Muscle of back (tissue), 13 donors: ENCODE results near the gene TPPP2. TPM values are rescaled to one million over a fixed set of nuclear protein-coding genes. Genes with fewer than 3 reads are reported as not detected.
"Not testable (repeated sequence)": the region's sequence is repeated elsewhere in the genome, so short reads cannot be mapped to it uniquely, and the experiment has no call there.

Experiments used
- DNase-seq, 3 donors: peaks; one replicate each; pipeline versions ENCODE4 v3.0.0 to v3.0.0-alpha.2; 2013
- long read RNA-seq, 9 donors: transcript quantifications; one replicate each; lab custom pipeline, GENCODE V29; 2026
- polyA plus RNA-seq, 10 donors: library from polyadenylated mRNA; unstranded; fragments of 120-200 nt; gene quantifications; one replicate each; pipeline ENCODE4 v1.2.1, GENCODE V29; 2013; ENCODE audit not compliant: insufficient read length in 10 of 10

Gene TPPP2
- under 1 TPM in 9 of 10 donors, not detected in 1; 0.17 to 0.98 (median 0.58) TPM for polyA plus RNA-seq
- long read RNA-seq, donor 1, partial matches to known transcripts, result 0 of 5 reads
- long read RNA-seq, donor 1, other reads (novel, unspliced or antisense), result 5 of 5 reads
- long read RNA-seq, donor 2, result 0 reads
- long read RNA-seq, donor 3, result 0 reads
- long read RNA-seq, donor 4, result 0 reads
- long read RNA-seq, donor 5, partial matches to known transcripts, result 115 of 121 reads
- long read RNA-seq, donor 5, other reads (novel, unspliced or antisense), result 6 of 121 reads
- long read RNA-seq, donor 6, result 0 reads
- long read RNA-seq, donor 7, result 0 reads
- long read RNA-seq, donor 8, result 0 reads
- long read RNA-seq, donor 9, result 0 reads

DNA sequence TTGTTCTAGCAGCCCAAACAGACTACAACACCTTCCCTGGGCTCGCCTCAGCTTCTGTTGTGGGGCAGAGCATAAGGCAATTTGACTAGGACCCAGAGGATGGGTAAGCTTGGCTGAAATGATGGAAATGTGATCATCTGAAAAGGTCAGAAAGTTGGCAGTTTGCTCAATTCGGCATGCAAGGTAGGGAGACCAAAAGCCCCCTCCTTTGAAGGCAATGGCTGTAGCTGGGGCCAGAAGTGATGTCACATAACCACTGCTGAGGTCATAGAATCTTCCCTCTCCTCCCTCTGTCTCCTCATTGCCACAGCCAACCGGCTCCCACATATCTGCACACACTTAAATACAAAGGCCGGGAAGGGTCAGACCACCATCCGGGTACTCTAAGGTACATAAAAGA lies at the start of gene TPPP2:
TPPP2 (plus strand) TSS at position 301 of the 400 bp plus-strand sequence. CDS start 365 bp downstream, outside the sequence.
- no peak for DNase-seq

GRCh38 chr14:20980906-20981305 lies 49.1 kb upstream of the TPPP2 start:
- no peak for DNase-seq

GRCh38 chr14:20982646-20983369 lies 47.2 kb upstream of the TPPP2 start:
- no peak for DNase-seq

DNA sequence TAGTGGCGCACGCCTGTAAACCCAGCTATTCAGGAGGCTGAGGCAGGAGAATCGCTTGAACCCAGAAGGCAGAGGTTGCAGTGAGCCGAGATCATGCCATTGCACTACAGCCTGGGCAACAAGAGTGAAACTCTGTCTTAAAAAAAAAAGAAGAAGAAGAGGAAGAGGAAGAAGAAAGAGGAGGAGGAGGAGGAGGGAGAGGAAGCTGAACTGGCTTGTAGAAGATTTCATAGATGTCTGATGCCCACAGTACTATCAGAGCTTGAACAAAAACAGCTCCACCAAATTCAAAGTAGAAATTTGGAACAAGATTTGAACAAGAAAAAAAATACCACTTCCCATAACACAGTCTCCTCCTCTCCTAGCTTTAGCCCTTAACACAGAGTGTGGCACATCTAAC lies 44.4 kb upstream of the TPPP2 start:
- DNase-seq, result not testable (repeated sequence)

DNA sequence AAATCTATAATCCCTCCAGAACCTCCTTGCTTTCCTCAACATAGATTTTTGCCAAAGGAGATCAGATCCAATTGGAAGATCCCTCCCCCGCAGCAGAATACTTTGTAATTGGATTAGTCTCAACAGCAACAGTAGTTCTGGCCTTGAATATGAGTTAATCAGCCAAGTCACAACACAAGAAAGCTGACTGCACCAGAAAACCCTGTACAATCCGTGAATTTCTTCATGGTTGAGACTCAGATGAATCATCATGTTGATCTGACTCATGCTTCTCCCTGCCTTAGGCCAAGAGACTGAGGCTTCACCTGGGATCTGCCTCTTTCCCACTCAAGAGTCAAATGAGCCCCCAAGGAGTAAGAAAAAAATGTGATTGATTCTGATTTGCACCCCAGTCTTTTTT lies 43.2 kb upstream of the TPPP2 start:
- DNase-seq, result peak in 2 of 3 donors; percentile 6 to 86

DNA sequence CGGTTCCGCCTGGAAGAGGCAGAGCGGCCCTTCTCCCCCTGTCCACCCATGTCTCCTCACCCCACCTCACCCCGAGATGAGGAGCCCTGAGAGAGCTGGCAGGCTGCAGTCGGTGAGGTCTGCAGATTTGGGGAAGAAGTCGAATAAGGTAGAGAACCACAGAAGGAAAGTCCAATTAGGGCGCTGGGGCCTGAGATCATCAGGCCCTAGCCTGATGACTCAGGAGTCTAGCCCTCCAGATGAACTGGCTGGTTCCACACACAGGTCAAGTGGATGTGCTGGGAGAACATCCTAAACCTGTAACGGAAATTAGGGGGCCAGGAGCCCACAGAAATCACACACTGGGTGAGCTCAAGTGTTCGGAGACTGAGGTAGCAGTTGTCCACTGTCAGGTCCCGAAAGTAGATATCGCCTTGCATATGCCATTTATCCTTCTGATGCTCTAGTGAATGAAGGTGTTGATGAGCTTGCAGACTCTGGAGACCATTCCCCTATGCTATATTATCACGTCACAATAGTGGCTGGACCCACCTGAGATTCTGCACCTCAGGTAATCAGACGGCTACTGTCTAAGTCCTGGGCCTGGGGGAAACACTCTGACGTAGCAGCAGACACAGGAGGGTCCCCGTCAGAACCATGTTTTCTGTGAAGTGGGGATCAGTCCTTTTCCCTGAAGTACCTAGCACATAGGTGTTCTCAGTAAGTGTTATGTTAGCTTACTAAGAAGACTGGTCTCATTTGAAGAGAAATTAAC lies 41.1 kb upstream of the TPPP2 start:
- DNase-seq, result peak in 1 of 3 donors; percentile 14

DNA sequence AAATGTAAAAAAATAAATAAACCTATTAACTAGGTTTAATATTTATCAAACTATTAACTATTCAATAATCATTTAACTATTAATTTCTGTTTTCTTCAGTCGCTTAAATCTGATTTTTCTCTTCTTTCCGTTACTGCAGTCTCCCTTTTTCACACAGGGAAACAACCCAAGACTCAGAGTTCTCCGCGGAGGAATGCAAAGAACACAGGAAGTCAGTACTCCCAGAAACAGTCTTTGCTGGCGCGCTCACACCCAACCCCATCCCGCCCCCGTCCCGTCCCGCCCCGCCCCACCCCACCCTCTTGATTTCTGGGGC lies 40.6 kb upstream of the TPPP2 start:
- DNase-seq, result no peak

- DNase-seq, result peak; percentile 95 to 97 (median 97)
Observed at GRCh38 chr14:20989787-20990600, 40.0 kb upstream of the TPPP2 start, which contains the start of gene METTL17. TSS of gene METTL17 (plus strand) at chr14:20989980. CDS start at chr14:20990003, 23 bp downstream.

GRCh38 chr14:20996521-20996920 lies 33.5 kb upstream of the TPPP2 start:
- no peak for DNase-seq

GRCh38 chr14:20997115-20997514 lies 32.9 kb upstream of the TPPP2 start:
- DNase-seq, result no peak

DNA sequence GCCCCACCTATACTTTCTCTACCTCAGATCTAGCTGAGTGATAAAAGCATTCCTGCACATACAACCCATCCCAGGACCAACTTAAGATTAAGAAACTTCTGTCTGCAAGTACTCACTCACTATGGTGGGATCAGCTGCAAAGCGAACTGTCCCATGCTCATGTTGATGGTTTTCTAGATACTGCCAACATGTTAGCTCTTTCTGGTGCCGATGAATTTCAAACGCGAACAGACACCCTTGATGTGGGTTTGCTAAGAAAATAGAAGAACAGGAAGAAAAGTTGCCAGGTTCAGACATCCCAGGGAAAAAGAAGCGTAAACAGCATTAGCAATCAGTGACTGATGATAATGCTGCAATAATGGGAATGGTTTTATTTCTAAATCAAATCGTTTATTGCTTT lies 32.5 kb upstream of the TPPP2 start:
- DNase-seq, result no peak

DNA sequence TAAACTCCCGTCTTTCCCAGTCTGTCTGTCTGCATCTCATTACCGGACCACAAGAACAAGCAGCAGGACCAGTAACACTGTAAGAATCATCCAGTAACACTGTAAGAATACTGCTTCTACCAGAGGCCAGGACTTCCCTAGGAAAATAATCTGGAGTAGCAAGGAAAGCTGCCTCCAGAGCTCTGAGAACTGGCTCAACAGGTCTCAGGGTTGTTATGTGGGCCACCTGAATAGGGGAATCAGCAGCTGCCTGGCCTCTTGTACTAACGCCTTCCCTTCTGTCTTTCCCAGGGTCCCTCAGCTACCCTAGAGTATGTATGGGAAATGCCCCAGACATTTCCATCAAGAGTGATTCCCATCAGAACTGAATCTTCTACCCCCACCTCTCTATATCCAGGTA lies 31.9 kb upstream of the TPPP2 start:
- no peak for DNase-seq

DNA sequence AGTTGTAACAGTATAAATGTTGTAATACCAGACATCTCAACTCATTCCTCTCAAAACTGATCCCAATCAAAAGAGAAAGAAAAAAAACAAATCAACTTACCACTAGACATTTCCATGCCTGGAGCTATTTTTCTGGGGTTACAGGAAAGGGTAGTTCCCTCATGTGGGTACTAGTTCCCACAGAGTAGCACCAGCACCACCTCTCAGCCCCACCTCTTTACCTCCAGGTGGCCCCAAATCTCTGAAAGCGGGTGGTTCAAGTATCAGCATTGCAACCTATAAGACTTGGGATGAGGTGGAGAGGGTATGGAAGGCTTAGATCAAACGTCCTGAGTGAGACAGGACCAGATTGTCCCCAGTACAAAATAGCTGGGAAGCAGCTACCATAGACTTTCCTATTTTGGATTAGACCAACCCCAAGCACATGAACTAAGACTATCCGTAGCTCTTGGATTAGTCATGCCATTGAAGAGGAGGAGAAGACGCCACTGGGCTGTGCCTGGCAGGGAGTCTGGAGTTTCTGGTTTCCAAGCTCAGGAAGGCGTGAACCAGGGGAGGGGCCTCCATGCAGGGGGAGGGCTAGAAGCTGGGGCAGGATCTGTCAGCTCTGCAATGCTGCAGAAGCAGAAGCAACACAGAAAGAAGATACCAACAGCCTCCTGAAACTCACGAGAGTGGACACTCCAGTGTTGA lies 31.2 kb upstream of the TPPP2 start, which contains the start of gene SLC39A2:
SLC39A2 (plus strand) TSS at position 620 of the 693 bp plus-strand sequence. CDS start 154 bp downstream, outside the sequence.
- DNase-seq, result no peak

GRCh38 chr14:20999591-20999990 lies 30.4 kb upstream of the TPPP2 start:
- no peak for DNase-seq

- no peak for DNase-seq
Observed at GRCh38 chr14:21001218-21001617, 28.8 kb upstream of the TPPP2 start.

DNA sequence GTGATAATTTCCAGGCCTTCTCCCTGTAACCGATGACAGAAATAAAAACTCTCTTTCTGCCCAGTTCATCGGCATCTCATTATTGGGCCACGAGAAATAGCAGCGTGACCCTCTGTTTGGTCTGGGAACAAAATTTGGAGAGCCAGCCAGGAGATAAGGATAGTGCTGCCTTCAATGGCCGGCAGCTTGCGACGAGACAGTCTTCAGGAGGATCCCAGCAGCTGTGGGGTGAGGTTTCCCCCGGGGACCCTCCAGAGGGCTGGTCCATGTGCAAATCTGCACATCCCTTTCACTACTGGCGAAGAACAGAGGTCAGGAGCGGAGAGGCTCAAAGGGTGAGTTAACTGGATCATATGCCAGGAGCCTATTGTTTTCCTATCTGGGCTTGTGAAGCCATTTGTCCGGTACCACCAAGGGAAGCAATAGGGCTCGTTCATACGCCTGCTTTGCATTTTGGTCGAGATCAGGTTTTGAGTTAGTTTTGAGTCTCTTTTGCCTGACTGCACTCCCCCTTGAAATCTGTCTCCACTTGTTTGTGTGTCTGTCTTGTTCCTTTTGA lies 26.1 kb upstream of the TPPP2 start:
- DNase-seq, result no peak

DNA sequence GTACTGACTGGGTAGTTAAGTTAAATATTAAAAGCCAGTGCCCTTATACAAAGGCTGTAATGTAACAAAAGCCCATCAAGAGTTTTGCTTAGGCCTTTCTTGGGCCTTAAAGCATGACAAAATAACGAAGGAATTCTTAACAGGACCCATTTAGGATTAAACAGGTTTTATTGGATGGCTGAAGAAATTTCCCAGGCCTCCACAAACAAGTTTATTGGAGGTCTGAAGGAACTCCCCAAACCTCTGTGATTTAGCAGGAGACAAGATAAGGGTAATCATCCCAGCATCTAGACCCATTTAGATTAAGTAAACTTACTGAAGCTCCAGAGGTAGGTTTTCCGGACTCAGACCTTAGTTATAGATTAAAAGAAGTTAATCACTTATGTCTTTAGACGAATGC lies 20.3 kb upstream of the TPPP2 start:
- DNase-seq, result not testable (repeated sequence)

DNA sequence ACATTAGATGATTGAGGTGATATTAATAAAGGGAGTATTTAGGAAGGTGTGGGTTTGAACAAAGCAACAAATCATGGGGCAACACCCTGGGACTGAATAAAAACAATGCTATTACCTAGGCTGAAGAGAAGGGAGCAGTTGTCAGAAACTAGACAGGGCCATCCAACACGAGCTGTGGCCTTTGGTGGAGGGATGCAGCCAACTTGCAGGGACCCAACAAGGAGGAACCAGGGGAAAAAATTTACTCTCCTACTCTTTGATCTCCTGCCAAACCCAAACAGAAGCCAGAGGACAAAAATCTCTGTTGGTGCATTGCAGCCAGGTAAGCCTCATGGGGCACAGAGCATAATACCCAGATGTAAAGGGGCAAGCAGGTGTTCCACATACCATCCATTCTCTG lies 18.9 kb upstream of the TPPP2 start:
- no peak for DNase-seq

DNA sequence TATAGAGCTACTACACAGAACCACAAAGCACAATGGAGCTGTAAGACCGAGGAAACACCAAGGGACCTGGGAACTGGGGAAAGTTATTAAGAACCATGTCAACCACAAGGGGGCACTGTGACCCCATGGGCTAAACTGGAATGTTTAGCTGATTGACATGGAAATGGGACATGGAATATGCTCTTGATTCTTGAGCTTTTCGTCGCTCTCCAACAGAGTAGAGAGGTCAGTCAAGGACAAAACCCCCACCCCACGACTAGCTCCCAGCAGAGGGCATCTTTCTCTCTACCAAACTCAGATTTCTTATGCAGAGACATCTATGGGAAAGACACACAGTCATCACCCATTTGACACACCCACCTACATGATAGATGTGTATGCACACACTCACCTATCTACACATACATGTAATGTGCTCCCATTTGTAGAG lies 15.2 kb upstream of the TPPP2 start:
- peak; percentile 83 to 92 (median 89) for DNase-seq

GRCh38 chr14:21015312-21015711 lies 14.7 kb upstream of the TPPP2 start:
- no peak for DNase-seq
